B cell (primary cell): ENCODE data around the gene TLCD3B. TPM values are rescaled to one million over a fixed set of nuclear protein-coding genes. Genes with fewer than 3 reads are reported as not detected.
A peak's percentile ranks its signal among the peaks of the same experiment; 100 is the strongest.

Experiments
- ATAC-seq: fragments of 200-7000 bp; cut with Tn5 transposase; one replicate; pipeline ENCODE4 v1.10.0; 2021; ENCODE audit warnings: low read depth, mild to moderate bottlenecking, moderate number of reproducible peaks, moderate library complexity
- CTCF ChIA-PET: fragments of 350-600 bp; sonication (Branson Sonifier 250); formaldehyde crosslinking; loops from one replicate; lab custom pipeline; 2021; ENCODE audit warnings: antibody characterized with exemption, inconsistent platforms; lab: Charles Lee
- POLR2A ChIA-PET: fragments of 350-600 bp; sonication (Branson Sonifier 250); formaldehyde crosslinking; loops from one replicate; lab custom pipeline; 2021; ENCODE audit warnings: antibody characterized with exemption; lab: Charles Lee
- DNase-seq: peaks from one replicate; pipeline ENCODE4 v3.0.0; 2013
- H2AFZ ChIP-seq: 2 replicates; pipeline ENCODE4 v1.6.1; 2012; ENCODE audit warnings: mild to moderate bottlenecking, low read depth, low read length; ENCODE audit not compliant: insufficient read depth, poor library complexity, severe bottlenecking
- H3K27ac ChIP-seq, 2 donors: 1 replicate in 1 of 2; 2 replicates in 1 of 2; pipeline ENCODE4 v1.5.1; 2012 to 2013; ENCODE audit warnings: low read length in 2 of 2, mild to moderate bottlenecking in 2 of 2, moderate library complexity in 1 of 2
- H3K27me3 ChIP-seq, 4 experiments: fragments of 200-600 bp in 1 of 4; sonication (generic) in 1 of 4; replicated peaks in 1 of 4; 1 replicate in 2 of 4; 2 replicates in 2 of 4; pipeline versions ENCODE4 v1.6.1 to v1.7.0; 2013 to 2016; ENCODE audit warnings: low read length in 3 of 4, mild to moderate bottlenecking in 2 of 4, mixed read lengths in 1 of 4, moderate library complexity in 1 of 4; ENCODE audit not compliant: insufficient read depth in 4 of 4, control insufficient read depth in 3 of 4; ENCODE audit errors: control extremely low read depth in 1 of 4
- H3K36me3 ChIP-seq, 2 experiments: replicated peaks in 1 of 2; 1 replicate in 1 of 2; 2 replicates in 1 of 2; pipeline versions ENCODE4 v1.6.1 to v1.7.1; 2013; ENCODE audit warnings: low read length in 1 of 2; ENCODE audit not compliant: insufficient read depth in 2 of 2, control insufficient read depth in 1 of 2; ENCODE audit errors: control extremely low read depth in 1 of 2, extremely low read depth in 1 of 2
- H3K4me1 ChIP-seq, 2 donors: fragments of 200-600 bp in 1 of 2; sonication (generic) in 1 of 2; 1 replicate in 1 of 2; 2 replicates in 1 of 2; pipeline versions ENCODE4 v1.5.1 to v1.6.1; 2013 to 2017; ENCODE audit warnings: low read length in 2 of 2; ENCODE audit not compliant: control insufficient read depth in 2 of 2, insufficient read depth in 2 of 2
- H3K4me2 ChIP-seq: replicated peaks from 2 replicates; pipeline ENCODE3; 2012; ENCODE audit warnings: mild to moderate bottlenecking, low read depth, low read length; ENCODE audit not compliant: poor library complexity, severe bottlenecking
- H3K4me3 ChIP-seq, 5 experiments: fragments of 200-600 bp in 1 of 5; sonication (generic) in 1 of 5; 1 replicate in 3 of 5; 2 replicates in 2 of 5; pipeline versions ENCODE4 v1.5.1 to v1.7.0; 2011 to 2016; ENCODE audit warnings: low read length in 4 of 5, mild to moderate bottlenecking in 4 of 5, low read depth in 2 of 5, control low read depth in 1 of 5, moderate library complexity in 1 of 5; ENCODE audit not compliant: insufficient read depth in 1 of 5; ENCODE audit errors: control extremely low read depth in 1 of 5, extremely low read depth in 1 of 5
- H3K79me2 ChIP-seq: fragments of 200-600 bp; sonication (generic); one replicate; pipeline ENCODE4 v1.6.0; 2016; ENCODE audit warnings: low read length; ENCODE audit not compliant: control insufficient read depth, insufficient read depth
- H3K9ac ChIP-seq: fragments of 200-600 bp; sonication (generic); 2 replicates; pipeline ENCODE4 v1.6.1; 2017; ENCODE audit warnings: mild to moderate bottlenecking, low read length, moderate library complexity
- H3K9me3 ChIP-seq, 3 donors: one replicate each; pipeline versions ENCODE4 v1.6.1 to v1.7.1; 2013; ENCODE audit warnings: low read length in 2 of 3; ENCODE audit not compliant: control insufficient read depth in 2 of 3, insufficient read depth in 1 of 3; ENCODE audit errors: control extremely low read depth in 1 of 3
- H4K20me1 ChIP-seq: 2 replicates; pipeline ENCODE4 v1.6.0; 2012; ENCODE audit warnings: mild to moderate bottlenecking, low read length; ENCODE audit not compliant: insufficient read depth, control insufficient read depth, poor library complexity, severe bottlenecking
- H3K27ac Mint-ChIP-seq: one replicate; pipeline ENCODE4 v1.8.0; 2021; ENCODE audit warnings: mixed read lengths
- H3K27me3 Mint-ChIP-seq: one replicate; pipeline ENCODE4 v1.8.0; 2021; ENCODE audit warnings: mixed read lengths
- H3K4me1 Mint-ChIP-seq: one replicate; pipeline ENCODE4 v1.8.0; 2021; ENCODE audit warnings: mixed read lengths
- H3K4me3 Mint-ChIP-seq: one replicate; pipeline ENCODE4 v1.8.0; 2021; ENCODE audit warnings: mixed read lengths
- H3K9me3 Mint-ChIP-seq: one replicate; pipeline ENCODE4 v1.8.0; 2022; ENCODE audit warnings: mixed read lengths; ENCODE audit not compliant: insufficient read depth
- EZH2 ChIP-seq: IDR thresholded peaks from 2 replicates; pipeline ENCODE4 v1.6.1; 2012; ENCODE audit warnings: borderline replicate concordance, low read depth, mild to moderate bottlenecking, moderate library complexity, low read length; ENCODE audit not compliant: insufficient read depth, poor library complexity, severe bottlenecking
- WGBS: methylation state at CpG from one replicate; pipeline ENCODE4 v1.1.5; 2013; ENCODE audit warnings: missing lambda C conversion rate; ENCODE audit not compliant: insufficient coverage; 5-methylcytosine and 5-hydroxymethylcytosine counted together
- intact Hi-C: fragments of 100-400 bp; cut with micrococcal nuclease; formaldehyde crosslinking; loops from one replicate; pipeline ENCODE4 v1.10.0; 2022
- polyA plus RNA-seq: library from polyadenylated mRNA; depleted of rRNA; stranded (reverse); fragments of >200 nt; gene quantifications from 2 replicates; pipeline ENCODE4 v1.2.3, GENCODE V29; 2012
- total RNA-seq, 2 donors: library from RNA; stranded (reverse); fragments of 120-200 nt in 1 of 2; gene quantifications; 1 replicate in 1 of 2; 2 replicates in 1 of 2; pipeline versions ENCODE4 v1.2.3 to v1.2.4, GENCODE V29; 2013 to 2022
- TF ChIP-seq, protein P1 (sequence below): fragments of 200-600 bp; IDR thresholded peaks from one replicate; pipeline ENCODE4 v1.8.0; 2022; ENCODE audit warnings: antibody characterized with exemption, mild to moderate bottlenecking

The TLCD3B gene
- total and polyA plus RNA-seq, 2 donors (not counting 1 experiment from before 2014, with no cell fraction given) = not detected

DNA sequence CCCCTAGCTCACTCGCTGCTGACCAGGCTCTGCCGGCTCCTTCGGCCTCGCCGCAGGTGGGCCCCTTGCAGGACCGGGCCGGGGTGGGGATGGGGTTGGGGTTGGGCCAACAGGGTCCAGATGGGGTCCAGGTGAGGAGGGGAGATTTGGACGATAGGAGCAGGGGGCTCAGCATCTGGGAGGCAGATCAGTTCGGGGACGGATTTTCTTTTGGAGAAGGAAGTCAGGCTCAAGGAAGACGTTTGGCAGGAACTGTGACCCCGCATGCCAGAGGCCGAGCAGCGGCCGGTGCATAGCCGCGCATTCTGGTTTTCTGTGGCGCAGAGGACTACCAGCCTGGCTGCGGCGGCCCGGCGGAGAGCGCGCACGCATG is 33.6 kb upstream of the TLCD3B start:
- H3K9ac ChIP-seq = peak overlapping the region; percentile 73
- peaks cover 57% of the 10 kb centered on the region for H3K79me2 ChIP-seq
- H3K9me3 ChIP-seq = no peaks in the 10 kb centered on the region
- CTCF ChIA-PET = interaction anchor here (0.5 to 2.0 kb wide), 7 partner anchors 14 to 564 kb away, joined by 3 to 28 read pairs (median 3); partner anchors contain the start of gene TBX6
- peaks cover 9 to 27% of the 10 kb centered on the region in 2 experiments for H3K36me3 ChIP-seq
- peak overlapping the region; percentile 99 for H3K27ac Mint-ChIP-seq
- ATAC-seq = no peak
- peak overlapping the region; percentile 96 for H2AFZ ChIP-seq
- POLR2A ChIA-PET = interaction anchor here (0.6 to 3.0 kb wide), 12 partner anchors 10 to 1091 kb away, joined by 3 to 61 read pairs (median 5); partner anchors contain the start of genes CORO1A, TBC1D10B, TBX6 and YPEL3
- H3K27ac ChIP-seq = peak overlapping the region; percentile 82 to 88
- no peaks in the 10 kb centered on the region for H3K27me3 ChIP-seq
- H4K20me1 ChIP-seq = peaks cover 36% of the 10 kb centered on the region
- H3K4me3 Mint-ChIP-seq = peak overlapping the region; percentile 100
- H3K27me3 Mint-ChIP-seq = no peaks in the 10 kb centered on the region
- TF ChIP-seq, protein P1, sequence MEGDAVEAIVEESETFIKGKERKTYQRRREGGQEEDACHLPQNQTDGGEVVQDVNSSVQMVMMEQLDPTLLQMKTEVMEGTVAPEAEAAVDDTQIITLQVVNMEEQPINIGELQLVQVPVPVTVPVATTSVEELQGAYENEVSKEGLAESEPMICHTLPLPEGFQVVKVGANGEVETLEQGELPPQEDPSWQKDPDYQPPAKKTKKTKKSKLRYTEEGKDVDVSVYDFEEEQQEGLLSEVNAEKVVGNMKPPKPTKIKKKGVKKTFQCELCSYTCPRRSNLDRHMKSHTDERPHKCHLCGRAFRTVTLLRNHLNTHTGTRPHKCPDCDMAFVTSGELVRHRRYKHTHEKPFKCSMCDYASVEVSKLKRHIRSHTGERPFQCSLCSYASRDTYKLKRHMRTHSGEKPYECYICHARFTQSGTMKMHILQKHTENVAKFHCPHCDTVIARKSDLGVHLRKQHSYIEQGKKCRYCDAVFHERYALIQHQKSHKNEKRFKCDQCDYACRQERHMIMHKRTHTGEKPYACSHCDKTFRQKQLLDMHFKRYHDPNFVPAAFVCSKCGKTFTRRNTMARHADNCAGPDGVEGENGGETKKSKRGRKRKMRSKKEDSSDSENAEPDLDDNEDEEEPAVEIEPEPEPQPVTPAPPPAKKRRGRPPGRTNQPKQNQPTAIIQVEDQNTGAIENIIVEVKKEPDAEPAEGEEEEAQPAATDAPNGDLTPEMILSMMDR = no peak
- no peak for TF ChIP-seq EZH2
- peak overlapping the region; percentile 95 for H3K4me2 ChIP-seq
- H3K4me3 ChIP-seq = peak overlapping the region; percentile 73 to 96 (median 87)
- intact Hi-C loops = loop anchor here (1.0 to 10.0 kb wide), 10 partner anchors 11 to 630 kb away; partner anchors contain the start of genes FBRS, HIRIP3, MAPK3 and MYL11
- WGBS = under 1% methylated on average over 23 of the region's 25 CpGs
- peaks cover 31% of the 10 kb centered on the region for H3K4me1 Mint-ChIP-seq
- no peaks in the 10 kb centered on the region for H3K9me3 Mint-ChIP-seq
- DNase-seq = no peak
- H3K4me1 ChIP-seq = peaks cover 16 to 42% of the 10 kb centered on the region in 2 donors
